ENCODE results near the gene PPP6R2. TPM values are rescaled to one million over a fixed set of nuclear protein-coding genes. Genes with fewer than 3 reads are reported as not detected.

The PPP6R2 gene
- total and polyA plus RNA-seq, 9 of the 15 experiments (the other 6 are each of a cell fraction or from before 2014, with no cell fraction given) = 0.32 to 39.8 (median 21.4) TPM

- no peak for TF ChIP-seq BRCA1 (IDR thresholded peaks at IDR 0.05)
- no peak for TF ChIP-seq BRCA1 (CRISPR knock-in tag; IDR thresholded peaks at IDR 0.05)
- no peak for TF ChIP-seq TFE3 (CRISPR knock-in tag; IDR thresholded peaks at IDR 0.05)
- TF ChIP-seq RBM39 (optimal IDR thresholded peaks at IDR 0.05; ENCODE audit: low read depth, low read length) = no peak
- TF ChIP-seq ZFX (CRISPR knock-in tag; IDR thresholded peaks at IDR 0.05) = peak; percentile 8; the same call in 1 of the 2 replicates
- TF ChIP-seq XRCC3 (IDR thresholded peaks at IDR 0.05) = no peak
- TF ChIP-seq, protein P1, sequence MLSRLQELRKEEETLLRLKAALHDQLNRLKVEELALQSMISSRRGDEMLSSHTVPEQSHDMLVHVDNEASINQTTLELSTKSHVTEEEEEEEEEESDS (CRISPR knock-in tag; IDR thresholded peaks at IDR 0.05) = no peak
- TF ChIP-seq JUND (IDR thresholded peaks at IDR 0.05; ENCODE audit: borderline replicate concordance, low read depth, low read length) = no peak
- TF ChIP-seq JUND (tag; IDR thresholded peaks at IDR 0.05; ENCODE audit: borderline replicate concordance, low read depth, low read length) = no peak
- TF ChIP-seq LEF1 (IDR thresholded peaks at IDR 0.05) = no peak
- no peak for TF ChIP-seq DIDO1 (tag; IDR thresholded peaks at IDR 0.05; ENCODE audit: low read depth)
- TF ChIP-seq ZBTB12 (CRISPR knock-in tag; IDR thresholded peaks at IDR 0.05) = no peak
- TF ChIP-seq TBL1XR1 (IDR thresholded peaks at IDR 0.05; ENCODE audit: low read length in 2 of 2) = no peak
- TF ChIP-seq, protein P2, sequence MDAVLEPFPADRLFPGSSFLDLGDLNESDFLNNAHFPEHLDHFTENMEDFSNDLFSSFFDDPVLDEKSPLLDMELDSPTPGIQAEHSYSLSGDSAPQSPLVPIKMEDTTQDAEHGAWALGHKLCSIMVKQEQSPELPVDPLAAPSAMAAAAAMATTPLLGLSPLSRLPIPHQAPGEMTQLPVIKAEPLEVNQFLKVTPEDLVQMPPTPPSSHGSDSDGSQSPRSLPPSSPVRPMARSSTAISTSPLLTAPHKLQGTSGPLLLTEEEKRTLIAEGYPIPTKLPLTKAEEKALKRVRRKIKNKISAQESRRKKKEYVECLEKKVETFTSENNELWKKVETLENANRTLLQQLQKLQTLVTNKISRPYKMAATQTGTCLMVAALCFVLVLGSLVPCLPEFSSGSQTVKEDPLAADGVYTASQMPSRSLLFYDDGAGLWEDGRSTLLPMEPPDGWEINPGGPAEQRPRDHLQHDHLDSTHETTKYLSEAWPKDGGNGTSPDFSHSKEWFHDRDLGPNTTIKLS (IDR thresholded peaks at IDR 0.05; ENCODE audit: borderline replicate concordance, low read depth) = no peak
- TF ChIP-seq POLR3G (IDR thresholded peaks at IDR 0.05; ENCODE audit: extremely low read depth, insufficient read length, insufficient replicate concordance) = no peak
- no peak for TF ChIP-seq HNRNPUL1 (IDR thresholded peaks at IDR 0.05; ENCODE audit: low read length)
Measured at GRCh38 chr22:50327711-50328019, 15.5 kb upstream of the PPP6R2 start (continued).
